Measurements from ENCODE around the gene RNF8.

RNF8 gene

GRCh38 chr6:37309692-37310091 lies 44.1 kb upstream of the RNF8 start:
- no peak for ATAC-seq
- no peak for TF ChIP-seq PPARA (CRISPR knock-in tag; IDR thresholded peaks at IDR 0.05; ENCODE audit: borderline replicate concordance)
- no peak for TF ChIP-seq GLIS3 (CRISPR knock-in tag; IDR thresholded peaks at IDR 0.05)
- TF ChIP-seq TSHZ2 (CRISPR knock-in tag; IDR thresholded peaks at IDR 0.05) = no peak
- no peak for TF ChIP-seq ZNF8 (CRISPR knock-in tag; IDR thresholded peaks at IDR 0.05)
- no peak for TF ChIP-seq ZC3H10 (CRISPR knock-in tag; IDR thresholded peaks at IDR 0.05)
- no peak for TF ChIP-seq ZNF565 (CRISPR knock-in tag; conservative IDR thresholded peaks at IDR 0.05; ENCODE audit: low read depth)
- TF ChIP-seq ARNTL (CRISPR knock-in tag; IDR thresholded peaks at IDR 0.05; ENCODE audit: borderline replicate concordance, low read depth) = no peak
- TF ChIP-seq ZFP3 (CRISPR knock-in tag; IDR thresholded peaks at IDR 0.05) = no peak
- no peak for TF ChIP-seq CSDC2 (CRISPR knock-in tag; IDR thresholded peaks at IDR 0.05)
- no peak for TF ChIP-seq PATZ1 (CRISPR knock-in tag; IDR thresholded peaks at IDR 0.05; ENCODE audit: borderline replicate concordance)
- no peak for TF ChIP-seq POU6F1 (CRISPR knock-in tag; IDR thresholded peaks at IDR 0.05; ENCODE audit: borderline replicate concordance, low read depth)
- TF ChIP-seq CREB5 (CRISPR knock-in tag; IDR thresholded peaks at IDR 0.05; ENCODE audit: low read depth) = no peak
- no peak for TF ChIP-seq TCF4 (CRISPR knock-in tag; IDR thresholded peaks at IDR 0.05; ENCODE audit: borderline replicate concordance)
- TF ChIP-seq ISL1 (CRISPR knock-in tag; IDR thresholded peaks at IDR 0.05) = no peak
- no peak for TF ChIP-seq OSR1 (CRISPR knock-in tag; IDR thresholded peaks at IDR 0.05)
- no peak for TF ChIP-seq CSRNP3 (CRISPR knock-in tag; IDR thresholded peaks at IDR 0.05)
- no peak for TF ChIP-seq RARB (CRISPR knock-in tag; IDR thresholded peaks at IDR 0.05)
- TF ChIP-seq ZNF70 (CRISPR knock-in tag; IDR thresholded peaks at IDR 0.05) = no peak
- no peak for TF ChIP-seq SNAI2 (CRISPR knock-in tag; IDR thresholded peaks at IDR 0.05)

- no peak for TF ChIP-seq ESRRG (CRISPR knock-in tag; IDR thresholded peaks at IDR 0.05)
- TF ChIP-seq TOX (CRISPR knock-in tag; IDR thresholded peaks at IDR 0.05; ENCODE audit: borderline replicate concordance) = no peak
- TF ChIP-seq CREB5 (CRISPR knock-in tag; IDR thresholded peaks at IDR 0.05; ENCODE audit: low read depth) = no peak
- no peak for TF ChIP-seq ZC3H10 (CRISPR knock-in tag; IDR thresholded peaks at IDR 0.05)
- TF ChIP-seq ARNTL (CRISPR knock-in tag; IDR thresholded peaks at IDR 0.05; ENCODE audit: borderline replicate concordance, low read depth) = no peak
- no peak for TF ChIP-seq ZFP30 (CRISPR knock-in tag; IDR thresholded peaks at IDR 0.05)
- TF ChIP-seq RARB (CRISPR knock-in tag; IDR thresholded peaks at IDR 0.05) = no peak
- TF ChIP-seq TCF4 (CRISPR knock-in tag; IDR thresholded peaks at IDR 0.05; ENCODE audit: borderline replicate concordance) = no peak
- ATAC-seq = no peak
Measured at GRCh38 chr6:37310966-37311365, 42.8 kb upstream of the RNF8 start.
